GM12878 (cell line): ENCODE measurements around the gene IVD. TPM values are rescaled to one million over a fixed set of nuclear protein-coding genes. Genes with fewer than 3 reads are reported as not detected.

Experiments
- ATAC-seq: fragments of 200-7000 bp; cut with Tn5 transposase; 3 replicates; pipeline ENCODE4 v1.9.1; 2020; ENCODE audit warnings: mild to moderate bottlenecking, moderate library complexity
- BruUV-seq: library from RNA; stranded (reverse); fragments of 400-500 nt; replicated peaks from 2 replicates; lab custom pipeline; 2021; lab: Mats Ljungman, UMichigan
- CTCF ChIA-PET: fragments of 300-600 bp; sonication (Branson Sonifier 250); formaldehyde crosslinking; extraction: SDS; loops from one replicate; lab custom pipeline; 2021; ENCODE audit warnings: inconsistent platforms; lab: Yijun Ruan, JAX
- POLR2A ChIA-PET: fragments of 350-600 bp; formaldehyde crosslinking; extraction: SDS; loops from one replicate; lab custom pipeline; 2021; ENCODE audit warnings: inconsistent platforms; lab: Charles Lee
- RAD21 ChIA-PET: fragments of 300-600 bp; sonication (Branson Sonifier 250); formaldehyde crosslinking; loops from one replicate; lab custom pipeline; 2023; ENCODE audit warnings: antibody characterized with exemption; ENCODE audit not compliant: unreplicated experiment; lab: Charles Lee
- SMC1A ChIA-PET: fragments of 300-600 bp; sonication (Branson Sonifier 250); formaldehyde crosslinking; loops from one replicate; lab custom pipeline; 2023; ENCODE audit not compliant: unreplicated experiment, uncharacterized antibody; lab: Charles Lee
- DNase-seq: peaks from one replicate; pipeline ENCODE4 v3.0.0-alpha.2; 2011; ENCODE audit warnings: low read depth, low spot score
- FAIRE-seq: peaks from 3 replicates; lab custom pipeline; 2011; peaks lifted over from hg19 to GRCh38; lab: Jason Lieb, UNC
- H2AFZ ChIP-seq: 2 replicates; pipeline ENCODE4 v1.6.0; 2011; ENCODE audit warnings: low read depth, low read length, control low read depth; ENCODE audit not compliant: control insufficient read depth
- H3K27ac ChIP-seq: 2 replicates; pipeline ENCODE4 v1.5.1; 2011; ENCODE audit warnings: control low read depth; ENCODE audit not compliant: control insufficient read depth, insufficient read depth
- H3K27me3 ChIP-seq, 2 experiments: replicated peaks in 1 of 2; 2 replicates each; pipeline versions ENCODE4 v1.6.0 to v1.6.1; 2011; ENCODE audit warnings: low read length in 1 of 2; ENCODE audit not compliant: control insufficient read depth in 2 of 2, insufficient read depth in 2 of 2
- H3K36me3 ChIP-seq, 2 experiments: 2 replicates each; pipeline ENCODE4 v1.5.1; 2011; ENCODE audit warnings: low read length in 1 of 2; ENCODE audit not compliant: control insufficient read depth in 2 of 2, insufficient read depth in 2 of 2
- H3K4me1 ChIP-seq: 2 replicates; pipeline ENCODE4 v1.6.1; 2011; ENCODE audit warnings: mild to moderate bottlenecking, low read length, moderate library complexity, mixed read lengths; ENCODE audit not compliant: control insufficient read depth, insufficient read depth
- H3K4me2 ChIP-seq: 2 replicates; pipeline ENCODE4 v1.6.0; 2011; ENCODE audit warnings: control low read depth; ENCODE audit not compliant: control insufficient read depth, insufficient read depth
- H3K4me3 ChIP-seq: fragments of 200-600 bp; sonication (generic); 2 replicates; pipeline ENCODE4 v1.5.1; 2016
- H3K79me2 ChIP-seq: 2 replicates; pipeline ENCODE4 v1.6.0; 2011; ENCODE audit warnings: low read length; ENCODE audit not compliant: control insufficient read depth, insufficient read depth
- H3K9ac ChIP-seq: 2 replicates; pipeline ENCODE4 v1.8.0; 2011; ENCODE audit warnings: low read length, control low read depth, mixed read lengths; ENCODE audit not compliant: control insufficient read depth, insufficient read depth
- H3K9me3 ChIP-seq: replicated peaks from 3 replicates; pipeline ENCODE4 v1.5.1; 2011; ENCODE audit warnings: mild to moderate bottlenecking, low read length; ENCODE audit not compliant: control insufficient read depth, insufficient read depth
- H4K20me1 ChIP-seq: 2 replicates; pipeline ENCODE4 v1.6.0; 2011; ENCODE audit not compliant: control insufficient read depth, insufficient read depth
- CTCF ChIP-seq, 3 experiments: IDR thresholded peaks in 2 of 3; conservative IDR thresholded peaks in 1 of 3; 2 replicates each; pipeline ENCODE4 v1.5.1; 2011; ENCODE audit warnings: low read depth in 3 of 3, low read length in 3 of 3, mild to moderate bottlenecking in 3 of 3, control low read depth in 2 of 3, moderate library complexity in 2 of 3, inconsistent platforms in 1 of 3, mixed read lengths in 1 of 3; ENCODE audit not compliant: control insufficient read depth in 2 of 3, insufficient read depth in 1 of 3; ENCODE audit errors: extremely low read depth in 1 of 3
- EGR1 ChIP-seq, 2 experiments: IDR thresholded peaks; 1 replicate in 1 of 2; 2 replicates in 1 of 2; pipeline ENCODE4 v1.6.1; 2011 to 2012; ENCODE audit warnings: low read depth in 2 of 2, low read length in 2 of 2, borderline replicate concordance in 1 of 2, mild to moderate bottlenecking in 1 of 2, moderate library complexity in 1 of 2
- EZH2 ChIP-seq: IDR thresholded peaks from 2 replicates; pipeline ENCODE4 v1.6.1; 2012; ENCODE audit warnings: low read depth, mild to moderate bottlenecking, control low read depth, inconsistent platforms, low read length, borderline replicate concordance; ENCODE audit not compliant: control insufficient read depth
- GABPA ChIP-seq: IDR thresholded peaks from 2 replicates; pipeline ENCODE4 v1.6.1; 2014; ENCODE audit warnings: antibody characterized with exemption, low read depth, mild to moderate bottlenecking, inconsistent platforms
- HDAC2 ChIP-seq: fragments of 200-600 bp; sonication (generic); IDR thresholded peaks from 2 replicates; pipeline ENCODE4 v1.6.1; 2017
- MAX ChIP-seq: IDR thresholded peaks from 2 replicates; pipeline ENCODE4 v1.6.1; 2012; ENCODE audit warnings: low read depth, low read length, improper control_type of control experiment
- NBN ChIP-seq: fragments of 450-650 bp; IDR thresholded peaks from 2 replicates; pipeline ENCODE4 v1.6.1; 2016
- POU2F2 ChIP-seq: IDR thresholded peaks from 3 replicates; pipeline ENCODE4 v1.6.1; 2011; ENCODE audit warnings: low read depth, mild to moderate bottlenecking, low read length, borderline replicate concordance
- RAD21 ChIP-seq: IDR thresholded peaks from 2 replicates; pipeline ENCODE4 v1.6.1; 2011; ENCODE audit warnings: mild to moderate bottlenecking, low read depth, low read length, moderate library complexity; ENCODE audit not compliant: insufficient read depth
- TCF12 ChIP-seq: IDR thresholded peaks from 2 replicates; pipeline ENCODE4 v1.6.1; 2011; ENCODE audit warnings: low read depth, mild to moderate bottlenecking, low read length
- ZBED1 ChIP-seq: IDR thresholded peaks from 2 replicates; pipeline ENCODE4 v1.6.1; 2016; ENCODE audit warnings: borderline replicate concordance
- ZNF687 ChIP-seq: fragments of 450-650 bp; IDR thresholded peaks from 2 replicates; pipeline ENCODE4 v1.6.1; 2017; ENCODE audit warnings: mild to moderate bottlenecking, moderate library complexity
- ZZZ3 ChIP-seq: IDR thresholded peaks from 2 replicates; pipeline ENCODE4 v1.6.1; 2011; ENCODE audit warnings: low read depth; ENCODE audit not compliant: control insufficient read depth, insufficient read length
- WGBS: methylation state at CpG from one replicate; pipeline ENCODE4 v1.1.6; 2016; ENCODE audit warnings: low lambda C conversion rate; ENCODE audit not compliant: insufficient replicate concordance, insufficient coverage; ENCODE audit errors: missing lambda C conversion rate; 5-methylcytosine and 5-hydroxymethylcytosine counted together
- in situ Hi-C: fragments of 300-500 bp; cut with MboI; formaldehyde crosslinking; loops from 9 replicates; pipeline ENCODE4 v1.14.3; 2018; ENCODE audit warnings: mixed read lengths
- intact Hi-C: fragments of 100-400 bp; cut with micrococcal nuclease; formaldehyde crosslinking; loops from one replicate; pipeline ENCODE4 v1.14.2; 2022; ENCODE audit not compliant: unreplicated experiment
- polyA plus RNA-seq, 11 experiments: library from polyadenylated mRNA; depleted of rRNA in 4 of 11; unstranded in 6 of 11; stranded (reverse) in 5 of 11; fragments of >200 nt; fragmentation: Nextera tagmentation in 4 of 11; fragmentation: Illumina TruSeq in 1 of 11; extraction: Ambion mirVana in 4 of 11; extraction: Trizol in 1 of 11; gene quantifications; 1 replicate in 1 of 11; 2 replicates in 10 of 11; pipeline versions ENCODE4 v1.2.1 to v1.2.3, GENCODE V29; 2011 to 2016; ENCODE audit warnings: inconsistent platforms in 2 of 11, missing spikeins in 2 of 11, low read depth in 1 of 11
- total RNA-seq, 4 experiments: library from RNA; depleted of rRNA in 3 of 4; stranded (reverse); fragments of >200 nt in 3 of 4; fragmentation: Illumina TruSeq in 1 of 4; extraction: Trizol in 1 of 4; gene quantifications; 2 replicates each; pipeline versions ENCODE4 v1.2.1 to v1.2.3, GENCODE V29; 2013 to 2021

Gene IVD
- total and polyA plus RNA-seq, 10 of the 15 experiments (the other 5 are each of a cell fraction or from before 2014, with no cell fraction given), result 5.3 to 59.8 (median 45.7) TPM

- TF ChIP-seq CTCF (IDR thresholded peaks at IDR 0.05 in 2 of 3, conservative IDR thresholded peaks at IDR 0.05 in 1 of 3; ENCODE audit: control insufficient read depth in 2 of 3, extremely low read depth in 1 of 3, insufficient read depth in 1 of 3, low read depth in 3 of 3, low read length in 3 of 3) (peak in 2 of 3 experiments; percentile 24 to 48; a peak in 3 of 6 replicates), POU2F2 (no peak), HDAC2 (no peak), ZBED1 (no peak), GABPA (no peak), EZH2 (no peak), RAD21 (peak; percentile 27; the same call in 1 of the 2 replicates)
Observed at GRCh38 chr15:40441565-40442531, 36.3 kb downstream of the IVD start (continued).

- 0 out of 4 replicates have a peak, but pooled peaks cover 0 to 4% of the 10 kb centered on the region in 2 experiments for H3K36me3 ChIP-seq
- peaks cover 11% of the 10 kb centered on the region for H3K4me1 ChIP-seq
- SMC1A ChIA-PET, result interaction anchor here (0.9 to 1.7 kb wide), 7 partner anchors 8 to 64 kb away, joined by 3 to 5 read pairs (median 4); no protein-coding TSS in a partner anchor
- intact Hi-C loops, result loop anchor here (10.0 kb wide), 1 partner anchor 152 kb away; the partner anchor contains the start of gene KNL1
- DNase-seq (no peak), FAIRE-seq (no peak), ATAC-seq (no peak)
- in situ Hi-C loops, result no loop called here
- RAD21 ChIA-PET, result interaction anchor here (1.4 to 1.7 kb wide), 2 partner anchors 8 to 14 kb away, joined by 3 to 9 read pairs; no protein-coding TSS in a partner anchor
- no peak overlapping the region for H2AFZ ChIP-seq
- TF ChIP-seq MAX, result no peak
- no peak for TF ChIP-seq EGR1 (IDR thresholded peaks at IDR 0.05; ENCODE audit: borderline replicate concordance in 1 of 2, low read depth in 2 of 2, low read length in 2 of 2)
- no peak for TF ChIP-seq ZZZ3
- TF ChIP-seq ZNF687, result no peak
- no peak for TF ChIP-seq TCF12
- no peak for TF ChIP-seq NBN
- CTCF ChIA-PET, result interaction anchor here (0.8 to 1.6 kb wide), 7 partner anchors 8 to 133 kb away, joined by 3 to 12 read pairs (median 3); no protein-coding TSS in a partner anchor
- peak overlapping the region; percentile 89 for H3K4me2 ChIP-seq
- peaks cover 32% of the 10 kb centered on the region for H3K79me2 ChIP-seq
- H3K4me3 ChIP-seq, result no peak overlapping the region
- no TSS peak for BruUV-seq
- WGBS, result 96% methylated on average over 4 of the region's 4 CpGs
- POLR2A ChIA-PET, result interaction anchor here (0.6 to 4.1 kb wide), 8 partner anchors 9 to 555 kb away, joined by 3 to 26 read pairs (median 4); partner anchors contain the start of genes CHST14 and RAD51
- H3K9me3 ChIP-seq, result no peaks in the 10 kb centered on the region
- no peak overlapping the region for H3K27ac ChIP-seq
- H3K9ac ChIP-seq, result no peak overlapping the region; the same call in 1 of the 2 replicates
- H4K20me1 ChIP-seq, result peaks cover 23% of the 10 kb centered on the region
- H3K27me3 ChIP-seq, result peaks cover 3 to 4% of the 10 kb centered on the region in 2 experiments; a peak in 3 of 4 replicates
Observed at GRCh38 chr15:40443255-40443654, 37.7 kb downstream of the IVD start.
